GM19372 (cell line): ENCODE data around the gene QRFPR.
"Not testable (repeated sequence)": the region's sequence is repeated elsewhere in the genome, so short reads cannot be mapped to it uniquely, and the experiment has no call there.

ENCODE experiments used
- ATAC-seq: cut with Tn5 transposase; IDR thresholded peaks from one replicate; pipeline ENCODE4 v1.9.1; 2021; ENCODE audit warnings: mild to moderate bottlenecking, low read depth, moderate library complexity; ENCODE audit not compliant: unreplicated experiment

Gene QRFPR

DNA sequence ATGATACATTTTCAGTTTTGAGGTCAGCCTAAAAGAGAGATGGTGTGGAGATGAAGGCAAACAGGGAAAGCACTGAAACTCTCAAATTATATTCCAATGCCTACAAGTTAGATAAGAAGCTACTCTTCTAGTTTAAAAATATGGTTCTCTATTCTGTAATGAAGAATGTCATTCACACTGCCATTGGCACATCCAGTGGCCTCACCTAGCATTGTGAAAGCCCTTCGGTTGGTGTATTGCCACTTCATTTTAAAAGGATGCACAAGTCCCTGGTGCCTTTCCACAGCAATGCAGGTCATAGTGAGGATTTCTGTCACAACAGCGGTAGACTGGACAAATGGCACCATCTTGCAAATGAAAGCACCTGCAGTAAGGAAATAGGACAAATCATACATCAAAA lies 40.6 kb downstream of the QRFPR start:
- ATAC-seq, result no peak

DNA sequence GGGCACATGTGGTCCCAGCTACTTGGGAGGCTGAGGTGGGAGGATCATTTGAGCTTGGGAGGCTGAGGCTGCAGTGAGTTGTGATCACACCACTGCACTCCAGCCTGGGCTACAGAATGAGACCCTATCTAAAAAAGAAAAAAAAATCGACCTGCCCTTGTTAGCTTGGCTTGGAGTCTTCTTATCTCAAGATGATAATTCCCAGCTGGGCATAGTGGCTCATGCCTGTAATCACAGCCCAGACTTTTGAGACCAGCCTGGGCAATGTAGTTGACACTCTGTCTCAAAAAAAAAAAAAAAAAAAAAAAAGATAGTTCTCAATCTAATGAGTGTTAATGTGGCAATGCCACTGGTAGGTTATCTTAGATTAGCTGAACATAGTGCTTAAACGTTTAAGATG lies 41.0 kb downstream of the QRFPR start:
- no peak for ATAC-seq

DNA sequence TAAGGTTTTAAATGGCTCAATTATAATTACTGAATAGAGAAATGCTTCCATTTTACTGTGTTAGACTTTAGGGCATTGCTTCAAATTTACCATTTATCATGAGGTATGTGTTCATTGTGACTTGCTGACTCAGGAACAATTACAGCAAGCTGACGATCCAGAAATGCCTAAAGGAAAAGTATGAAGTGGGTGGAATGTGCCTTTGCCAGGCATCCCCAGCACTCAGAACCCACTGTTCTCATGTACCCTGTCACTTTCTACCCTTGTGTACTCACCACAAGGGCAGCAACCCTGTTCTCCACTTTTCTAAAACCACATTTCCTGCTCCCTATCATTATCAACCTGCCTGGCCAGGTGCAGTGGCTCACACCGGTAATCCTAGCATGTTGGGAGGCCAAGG lies 41.5 kb downstream of the QRFPR start:
- ATAC-seq, result no peak

DNA sequence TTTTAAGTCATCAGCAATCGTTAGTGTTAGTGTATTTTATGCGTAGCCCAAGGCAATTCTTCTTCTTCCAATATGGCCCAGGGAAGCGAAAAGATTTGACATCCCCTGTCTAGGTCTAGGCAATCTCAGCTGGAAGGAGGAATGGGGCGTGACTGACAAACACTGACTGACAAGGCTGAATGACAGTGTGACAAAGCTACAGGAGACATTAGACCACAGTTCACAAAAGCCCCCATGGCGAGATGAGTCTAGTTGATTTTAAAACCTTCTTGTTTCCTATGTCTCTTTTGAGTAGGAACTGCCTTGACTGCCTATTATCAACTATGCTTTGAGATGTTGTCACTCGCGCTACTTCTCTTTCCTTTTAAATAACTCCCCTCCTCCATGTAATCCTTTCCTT lies 42.3 kb downstream of the QRFPR start:
- ATAC-seq, result no peak

DNA sequence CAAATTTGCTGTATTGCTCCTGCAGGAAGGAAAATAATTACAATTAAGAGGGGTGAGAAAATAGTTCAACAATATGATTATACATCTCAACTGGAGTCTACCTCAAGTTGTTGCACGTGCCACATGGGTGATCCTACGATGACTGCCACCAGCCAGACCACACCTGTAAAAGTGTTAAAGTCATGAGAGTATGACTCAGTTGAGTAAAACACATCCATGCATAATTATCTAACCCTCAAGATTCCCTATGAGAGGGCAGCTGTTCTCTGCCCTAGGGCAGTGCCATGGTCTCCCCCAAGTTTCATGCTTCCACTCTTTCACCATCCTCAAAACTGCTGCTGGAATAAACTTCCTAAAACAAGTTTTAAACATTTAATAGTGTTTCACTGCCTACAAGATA lies 44.1 kb downstream of the QRFPR start:
- no peak for ATAC-seq

DNA sequence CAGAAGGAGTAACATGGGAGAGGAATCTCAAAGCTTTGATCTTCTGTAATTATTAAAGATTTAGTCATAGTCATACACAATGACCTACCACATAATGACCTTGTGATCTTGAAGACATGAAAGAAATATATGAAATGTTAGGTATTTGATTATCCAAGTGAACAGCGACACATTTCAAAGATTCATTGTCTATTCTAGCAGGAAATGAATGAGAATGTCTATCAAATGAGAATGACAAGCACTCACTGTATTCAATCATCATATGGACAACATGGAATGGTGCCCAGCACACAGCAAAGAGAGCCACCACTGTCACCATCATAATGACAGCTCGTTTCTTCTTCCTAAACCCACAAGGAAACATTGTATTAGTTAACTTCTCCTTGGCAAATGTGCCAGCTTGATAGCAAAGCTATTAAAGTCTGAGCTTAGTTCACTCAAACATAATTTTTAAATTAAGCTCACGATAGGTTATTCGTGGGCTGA lies 50.6 kb downstream of the QRFPR start:
- ATAC-seq, result no peak

DNA sequence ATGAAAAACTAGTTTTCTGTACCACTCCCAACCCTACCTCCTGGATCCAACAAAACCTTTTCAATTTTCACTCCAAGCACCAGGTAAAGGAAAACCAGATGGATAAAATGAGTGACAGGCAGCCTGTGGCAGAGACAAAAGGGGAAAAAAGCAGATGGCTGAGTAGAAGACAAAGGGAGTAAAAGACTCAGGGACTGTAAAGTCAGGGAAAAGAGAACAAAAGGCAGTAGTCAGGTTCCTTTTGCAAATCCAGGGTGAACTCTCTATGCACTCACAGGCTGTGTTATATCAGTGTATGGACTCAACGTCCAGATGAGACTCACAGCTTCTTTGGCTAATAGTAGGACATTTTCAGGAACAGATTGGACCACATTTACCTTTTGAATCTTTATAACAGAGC lies 54.2 kb downstream of the QRFPR start:
- no peak for ATAC-seq

DNA sequence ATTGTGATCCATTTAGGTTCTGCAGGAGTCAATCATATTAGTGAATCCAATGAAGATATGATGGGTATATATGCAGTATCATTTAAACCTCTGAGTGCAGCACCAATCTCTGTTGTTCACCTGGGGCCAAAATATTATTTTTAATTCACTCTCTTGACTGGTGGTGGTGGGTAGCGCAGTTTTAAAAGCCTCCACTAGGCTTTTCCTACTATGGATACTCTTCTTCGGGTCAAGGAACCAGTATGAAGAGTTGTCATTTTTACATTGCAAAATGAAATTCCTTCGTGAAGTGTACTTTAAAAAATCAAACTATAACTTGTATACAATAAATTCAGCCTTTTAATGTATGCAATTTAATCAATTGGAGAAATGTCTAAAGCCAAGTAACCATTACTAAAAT lies 56.5 kb downstream of the QRFPR start:
- no peak for ATAC-seq

DNA sequence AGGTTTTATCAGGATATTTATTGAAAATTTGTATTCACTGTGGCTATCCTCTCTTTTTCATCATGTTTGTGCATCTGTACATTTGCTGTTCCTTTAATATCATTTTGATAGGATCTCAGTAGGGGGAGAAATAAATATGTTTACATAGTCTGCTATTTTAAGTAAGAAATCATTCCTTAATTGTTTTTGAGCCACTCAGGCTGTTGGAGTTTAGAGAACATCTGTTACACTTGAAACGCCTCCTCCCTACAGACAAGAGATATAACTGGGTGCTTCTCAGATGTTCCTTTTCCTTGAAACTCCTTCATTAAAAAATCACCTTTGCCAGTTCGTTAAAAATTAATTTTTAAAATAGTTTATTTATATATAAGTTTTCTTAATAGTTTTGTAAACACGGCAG lies 59.4 kb downstream of the QRFPR start:
- ATAC-seq, result no peak

DNA sequence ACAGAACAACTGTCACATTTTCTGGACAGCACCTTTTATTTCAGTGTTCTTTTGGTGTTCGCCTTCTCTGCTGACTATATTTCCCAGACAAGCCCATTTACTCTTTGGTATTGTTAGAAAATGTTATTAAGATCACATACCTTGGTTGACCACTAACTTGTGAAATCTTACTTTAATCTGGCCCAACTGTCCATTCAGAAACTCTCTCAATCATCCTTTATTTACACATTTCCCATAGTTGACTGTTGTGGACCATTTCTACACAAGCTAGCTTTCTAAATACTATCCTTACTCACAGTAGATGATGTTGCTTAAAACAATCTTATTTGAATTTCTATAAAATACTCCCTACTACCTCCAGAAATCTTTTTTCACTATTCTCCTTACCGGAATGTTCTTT lies 64.7 kb downstream of the QRFPR start:
- no peak for ATAC-seq

DNA sequence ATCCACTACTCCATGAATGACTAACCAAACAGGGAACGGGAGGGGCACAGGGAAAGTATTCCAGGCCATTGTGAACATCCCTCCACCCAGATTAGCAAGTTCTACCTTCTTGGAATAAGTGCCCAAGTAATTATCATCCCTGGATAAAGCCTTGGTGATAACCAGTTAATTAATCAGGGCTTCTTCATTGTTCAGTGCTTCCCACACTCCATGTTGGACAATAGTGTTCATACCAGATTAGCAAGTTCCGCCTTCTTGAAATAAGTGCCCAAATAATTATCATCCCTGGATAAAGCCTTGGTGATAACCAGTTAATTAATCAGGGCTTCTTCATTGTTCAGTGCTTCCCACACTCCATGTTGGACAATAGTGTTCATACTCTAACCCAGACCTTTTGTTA lies 67.4 kb downstream of the QRFPR start:
- ATAC-seq, result not testable (repeated sequence)

DNA sequence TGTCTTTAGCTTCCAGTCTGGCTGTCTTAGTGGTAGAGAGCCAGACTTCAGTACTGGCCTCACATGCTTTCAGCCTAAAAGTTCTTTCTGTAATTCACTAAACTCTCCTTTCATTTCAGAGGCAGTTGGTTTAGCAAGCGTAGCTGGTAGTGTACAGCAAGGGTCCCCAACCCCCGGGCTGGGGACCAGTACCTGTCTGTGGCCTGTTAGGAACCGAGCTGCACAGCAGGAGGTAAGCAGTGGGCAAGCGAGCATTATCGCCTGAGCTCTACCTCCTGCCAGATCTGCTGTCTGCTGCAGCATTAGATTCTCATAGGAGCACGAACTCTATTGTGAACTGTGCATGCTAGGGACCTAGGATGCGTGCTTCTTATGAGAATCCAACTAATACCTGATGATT lies 72.0 kb downstream of the QRFPR start:
- ATAC-seq, result no peak

DNA sequence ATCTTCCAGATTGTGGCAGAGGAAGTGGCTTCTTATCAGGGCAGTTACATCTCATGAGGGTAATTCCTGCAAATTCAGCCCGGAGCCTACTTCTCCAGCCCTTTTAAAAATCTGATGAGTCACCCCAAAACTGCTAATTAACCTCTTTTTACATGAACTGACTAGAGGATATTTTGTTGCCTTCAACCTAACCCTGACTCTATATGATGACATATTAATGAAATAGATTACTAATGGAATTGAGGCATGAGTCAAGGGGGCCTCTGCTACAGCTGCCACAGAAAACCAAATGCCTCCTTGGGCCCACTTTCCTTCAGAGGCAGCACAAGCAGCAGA lies 72.5 kb downstream of the QRFPR start:
- ATAC-seq, result no peak

DNA sequence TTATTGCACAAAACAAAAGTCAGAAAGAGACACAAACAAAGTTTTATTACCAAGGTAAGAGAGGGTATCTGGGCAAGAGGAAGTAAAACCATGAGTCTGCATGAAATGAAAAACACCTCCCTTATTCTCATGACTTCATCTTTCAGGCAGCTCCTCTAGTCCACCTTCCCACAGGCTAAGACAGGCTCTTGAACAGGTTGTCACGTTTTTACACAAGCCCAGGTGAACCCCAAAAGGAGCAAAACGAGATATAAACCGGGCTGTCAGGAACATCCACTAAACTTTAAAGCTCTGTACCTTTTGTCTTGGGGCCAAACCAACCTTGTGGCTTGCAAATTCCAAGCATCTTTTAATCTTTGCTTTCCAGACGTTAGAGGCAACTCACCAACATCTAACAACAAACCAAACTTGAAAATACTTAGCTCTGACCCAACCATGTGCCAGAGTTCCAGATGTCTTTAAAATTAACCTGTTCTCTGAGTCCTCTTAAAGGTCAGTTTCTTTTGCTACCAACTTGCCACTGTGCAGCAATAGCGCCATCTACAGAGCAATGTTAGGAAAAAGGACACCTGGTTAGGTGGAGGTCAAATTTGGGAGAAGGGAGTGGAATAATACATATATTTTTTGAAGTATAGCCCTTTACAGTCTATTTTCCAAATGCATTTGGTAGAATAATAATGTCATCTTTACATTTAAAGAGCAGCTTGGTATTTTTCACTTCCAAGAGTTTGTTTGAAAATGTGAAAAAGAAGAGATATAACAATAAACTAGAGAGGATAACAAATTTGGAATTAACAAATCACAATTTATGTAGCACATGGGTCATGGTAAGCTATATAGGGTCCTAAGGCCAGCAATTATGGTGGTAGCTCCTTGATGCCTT lies 73.1 kb downstream of the QRFPR start:
- ATAC-seq, result peak; percentile 86

DNA sequence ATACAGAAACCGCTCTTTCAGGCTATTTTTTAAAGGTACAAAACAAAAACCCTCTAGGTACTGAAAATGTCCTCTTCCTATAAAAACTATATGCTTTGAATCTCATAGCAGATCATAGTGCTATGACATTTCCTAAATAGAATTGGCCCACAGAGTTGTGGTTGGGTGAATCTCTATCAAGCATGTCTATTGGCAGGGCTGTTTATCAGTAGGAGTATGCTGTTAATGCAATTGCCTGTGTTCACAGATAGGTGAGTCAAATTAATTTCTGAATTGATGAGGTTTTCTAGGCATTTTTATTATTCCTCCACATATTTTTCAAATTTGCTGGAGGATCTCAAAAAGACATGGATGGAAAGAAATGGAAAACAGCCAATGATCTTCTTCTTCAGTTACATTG lies 73.9 kb downstream of the QRFPR start:
- peak; percentile 38 for ATAC-seq

DNA sequence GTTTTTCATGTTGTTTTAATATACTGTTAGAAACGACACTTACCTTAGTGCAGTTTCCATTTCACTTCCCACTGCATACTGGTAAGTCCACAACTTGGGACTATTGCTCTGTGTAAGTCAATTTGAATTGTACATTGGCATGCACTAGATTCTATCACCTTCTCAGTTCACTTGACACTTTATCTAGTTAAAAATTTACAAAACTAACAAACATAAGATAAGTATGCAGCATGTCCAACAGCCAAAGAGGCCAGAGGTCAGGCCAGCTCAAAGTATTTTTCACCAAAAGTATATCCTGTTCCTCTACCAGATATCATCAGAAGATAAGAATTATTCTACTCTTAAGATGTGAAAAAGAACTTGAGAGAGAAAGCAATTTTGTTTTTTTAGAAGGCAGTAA lies 75.9 kb downstream of the QRFPR start:
- no peak for ATAC-seq

DNA sequence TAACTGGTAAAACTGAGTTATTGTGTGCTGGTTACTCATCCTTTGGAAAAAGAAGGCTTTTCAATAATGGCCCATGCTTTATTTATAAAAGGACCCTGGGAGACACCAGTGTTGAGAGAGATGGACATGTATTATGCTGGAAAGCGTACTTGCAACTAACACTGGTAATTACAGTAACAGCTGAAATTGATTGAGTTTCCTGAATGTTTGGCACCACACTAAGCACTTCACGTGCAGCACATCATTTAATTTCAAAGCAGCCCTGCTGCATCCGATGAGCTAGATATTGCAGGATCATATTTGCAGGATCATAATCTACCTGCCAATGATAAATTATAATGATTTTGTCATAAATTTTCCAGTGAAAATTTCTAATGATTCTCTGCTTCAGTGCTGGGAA lies 81.5 kb downstream of the QRFPR start:
- no peak for ATAC-seq

DNA sequence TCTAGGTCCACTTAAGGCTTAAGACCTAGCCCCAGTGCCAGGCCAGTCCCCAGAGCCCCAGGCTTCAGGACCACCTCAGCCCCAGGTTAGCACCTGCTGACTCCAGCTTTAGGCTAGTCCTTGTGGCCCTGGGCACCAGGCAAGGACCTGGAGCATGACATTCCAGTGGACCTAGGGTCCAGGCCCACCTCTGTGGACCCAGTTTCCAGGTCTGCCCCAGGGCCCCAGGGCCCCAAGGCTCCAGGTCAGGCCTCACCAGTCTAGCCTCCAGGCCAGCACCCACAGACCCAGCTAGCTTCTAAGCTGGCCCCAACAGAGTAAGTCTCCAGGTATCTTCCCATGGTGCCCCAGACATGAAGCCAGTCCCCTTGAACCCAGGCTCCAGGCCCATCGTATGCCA lies 97.5 kb downstream of the QRFPR start:
- no peak for ATAC-seq

DNA sequence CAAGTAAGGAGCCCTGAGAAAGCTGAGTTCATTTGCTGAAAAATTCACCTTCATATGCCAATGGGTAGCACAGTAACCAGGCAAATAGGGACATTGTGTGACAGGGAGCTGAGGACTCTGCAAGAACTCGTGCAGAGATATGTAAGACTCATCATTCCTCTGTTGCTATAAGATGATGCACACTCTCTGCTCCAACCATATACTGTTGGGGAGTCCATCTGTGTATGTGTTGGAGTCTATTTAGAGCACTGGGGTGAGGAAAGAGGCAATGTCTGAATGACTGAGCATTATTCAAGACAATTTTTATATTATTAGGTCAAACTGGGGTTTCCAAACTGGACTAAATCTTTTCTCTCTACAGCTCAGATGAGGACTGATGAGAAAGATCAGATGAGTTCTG lies 100.4 kb downstream of the QRFPR start:
- ATAC-seq, result no peak

DNA sequence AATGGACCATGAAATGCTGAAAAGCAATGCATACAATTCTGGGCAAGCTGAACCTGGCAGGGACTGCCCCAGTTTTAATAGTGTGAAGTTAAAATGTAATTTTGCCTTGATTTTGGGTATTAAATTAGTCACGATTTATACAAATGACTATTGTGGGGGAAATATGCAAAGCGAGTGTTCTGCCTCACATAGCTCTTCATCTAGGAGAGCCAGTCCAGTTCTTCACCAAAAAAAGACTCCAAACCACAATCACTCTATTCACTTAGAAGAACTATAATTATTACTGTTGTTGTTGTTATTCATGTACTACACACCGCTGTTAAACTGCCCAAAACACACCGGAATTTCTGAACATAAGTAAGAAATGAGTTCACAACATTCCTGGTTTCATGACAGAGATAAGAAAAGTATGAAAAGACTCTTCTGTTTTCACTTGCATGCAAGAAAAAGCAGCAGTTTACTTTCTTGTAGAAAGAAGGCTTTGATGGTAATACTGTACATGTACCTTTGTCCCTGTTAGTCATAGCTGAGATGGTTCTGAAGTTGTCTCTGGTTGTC lies 101.9 kb downstream of the QRFPR start:
- ATAC-seq, result peak; percentile 59
